HG03025 (cell line): ENCODE measurements around the gene IQCK.

Experiments
- ATAC-seq: cut with Tn5 transposase; IDR thresholded peaks from one replicate; pipeline ENCODE4 v1.9.1; 2021; ENCODE audit warnings: mild to moderate bottlenecking, moderate library complexity; ENCODE audit not compliant: unreplicated experiment, low FRiP score

Gene IQCK

GRCh38 chr16:19830902-19831560, 113.0 kb downstream of the IQCK start:
- no peak for ATAC-seq

- ATAC-seq = no peak
Measured at GRCh38 chr16:19831678-19832077, 113.6 kb downstream of the IQCK start.

GRCh38 chr16:19833176-19833575, 115.1 kb downstream of the IQCK start:
- no peak for ATAC-seq

GRCh38 chr16:19833581-19833980, 115.5 kb downstream of the IQCK start:
- no peak for ATAC-seq

GRCh38 chr16:19835196-19835595, 117.1 kb downstream of the IQCK start:
- no peak for ATAC-seq

GRCh38 chr16:19835968-19836421, 117.9 kb downstream of the IQCK start:
- no peak for ATAC-seq

- no peak for ATAC-seq
Measured at GRCh38 chr16:19837331-19837980, 119.4 kb downstream of the IQCK start.

- ATAC-seq = no peak
Measured at GRCh38 chr16:19837984-19838707, 120.1 kb downstream of the IQCK start.

GRCh38 chr16:19840524-19841110, 122.5 kb downstream of the IQCK start:
- no peak for ATAC-seq

- no peak for ATAC-seq
Measured at GRCh38 chr16:19841184-19841583, 123.1 kb downstream of the IQCK start.

GRCh38 chr16:19842426-19843157, 124.5 kb downstream of the IQCK start:
- no peak for ATAC-seq

- ATAC-seq = no peak
Measured at GRCh38 chr16:19843371-19843770, 125.3 kb downstream of the IQCK start.

- no peak for ATAC-seq
Measured at GRCh38 chr16:19844945-19845641, 127.0 kb downstream of the IQCK start.

- no peak for ATAC-seq
Measured at GRCh38 chr16:19846436-19846835, 128.4 kb downstream of the IQCK start.

- ATAC-seq = no peak
Measured at GRCh38 chr16:19848756-19849155, 130.7 kb downstream of the IQCK start.

GRCh38 chr16:19850131-19850817, 132.2 kb downstream of the IQCK start:
- no peak for ATAC-seq

- no peak for ATAC-seq
Measured at GRCh38 chr16:19851476-19851875, 133.4 kb downstream of the IQCK start.

- ATAC-seq = no peak
Measured at GRCh38 chr16:19853132-19853741, 135.2 kb downstream of the IQCK start.
